Measurements from ENCODE around the gene ZNF212. TPM values are rescaled to one million over a fixed set of nuclear protein-coding genes. Genes with fewer than 3 reads are reported as not detected.
A peak's percentile ranks its signal among the peaks of the same experiment; 100 is the strongest.

Gene ZNF212
- total RNA-seq, 1 experiment from 2014 or later, result 18.6 TPM

- peak overlapping the region; percentile 81 for H3K4me3 Mint-ChIP-seq (ENCODE audit: unreplicated experiment)
- ChIA-PET POLR2A (interaction anchor here (0.5 to 1.4 kb wide), 6 partner anchors 12 to 136 kb away, joined by 3 to 16 read pairs (median 3); partner anchors contain the start of genes ZNF282 and ZNF783), CTCF (interaction anchor here (0.6 to 2.4 kb wide), 12 partner anchors 23 to 341 kb away, joined by 3 to 35 read pairs (median 7); partner anchors contain the start of genes ZNF282, ZNF398, ZNF777 and ZNF783)
- peak in 1 of 2 experiments; percentile 50 for DNase-seq
- no peak for TF ChIP-seq CTCF (IDR thresholded peaks at IDR 0.05; ENCODE audit: insufficient read depth in 1 of 2, low read depth in 1 of 2, low read length in 1 of 2, severe bottlenecking in 1 of 2, unreplicated experiment in 1 of 2)
- no peaks in the 10 kb centered on the region for H3K4me1 ChIP-seq
- H3K36me3 Mint-ChIP-seq (ENCODE audit: insufficient read depth, unreplicated experiment), result peaks cover 32% of the 10 kb centered on the region
- H3K27me3 ChIP-seq (replicated peaks; ENCODE audit: control insufficient read depth, insufficient read depth, low read length), result no peaks in the 10 kb centered on the region
- peak overlapping the region; percentile 76 for H3K4me3 ChIP-seq (ENCODE audit: low read depth, low read length)
- H3K27me3 Mint-ChIP-seq (ENCODE audit: insufficient read depth, unreplicated experiment), result no peaks in the 10 kb centered on the region
- H3K36me3 ChIP-seq (ENCODE audit: control insufficient read depth, insufficient read depth, low read length), result no peaks in the 10 kb centered on the region
- peaks cover 8% of the 10 kb centered on the region for H3K4me1 Mint-ChIP-seq (ENCODE audit: low read depth, unreplicated experiment)
- BruUV-seq (replicated peaks), result no TSS peak
- H3K9me3 ChIP-seq, result no peaks in the 10 kb centered on the region
- intact Hi-C loops (cut with micrococcal nuclease; ENCODE audit: unreplicated experiment), result loop anchor here (1.0 to 2.0 kb wide), 4 partner anchors 23 to 257 kb away; partner anchors contain the start of genes PDIA4, ZNF212, ZNF746 and ZNF783
- H3K27ac Mint-ChIP-seq (ENCODE audit: unreplicated experiment), result peak overlapping the region; percentile 69
- H3K9me3 Mint-ChIP-seq (ENCODE audit: unreplicated experiment), result no peaks in the 10 kb centered on the region
Observed at GRCh38 chr7:149285603-149286002, 46.2 kb downstream of the ZNF212 start.

GRCh38 chr7:149286811-149287400 is 47.5 kb downstream of the ZNF212 start:
- ChIA-PET POLR2A (no interaction called here), CTCF (no interaction called here)
- Histone ChIP-seq H3K27me3 (replicated peaks; ENCODE audit: control insufficient read depth, insufficient read depth, low read length) (no peaks in the 10 kb centered on the region), H3K36me3 (ENCODE audit: control insufficient read depth, insufficient read depth, low read length) (no peaks in the 10 kb centered on the region), H3K4me3 (ENCODE audit: low read depth, low read length) (no peak overlapping the region), H3K4me1 (no peaks in the 10 kb centered on the region), H3K9me3 (no peaks in the 10 kb centered on the region)
- no peak for DNase-seq
- H3K27me3 Mint-ChIP-seq (ENCODE audit: insufficient read depth, unreplicated experiment), result no peaks in the 10 kb centered on the region
- peaks cover 29% of the 10 kb centered on the region for H3K36me3 Mint-ChIP-seq (ENCODE audit: insufficient read depth, unreplicated experiment)
- no peaks in the 10 kb centered on the region for H3K9me3 Mint-ChIP-seq (ENCODE audit: unreplicated experiment)
- intact Hi-C loops (cut with micrococcal nuclease; ENCODE audit: unreplicated experiment), result no loop called here
- peaks cover 8% of the 10 kb centered on the region for H3K4me1 Mint-ChIP-seq (ENCODE audit: low read depth, unreplicated experiment)
- H3K27ac Mint-ChIP-seq (ENCODE audit: unreplicated experiment), result no peak overlapping the region
- BruUV-seq (replicated peaks), result no TSS peak
- TF ChIP-seq CTCF (IDR thresholded peaks at IDR 0.05; ENCODE audit: insufficient read depth in 1 of 2, low read depth in 1 of 2, low read length in 1 of 2, severe bottlenecking in 1 of 2, unreplicated experiment in 1 of 2), result no peak
- no peak overlapping the region for H3K4me3 Mint-ChIP-seq (ENCODE audit: unreplicated experiment)

GRCh38 chr7:149287622-149288021 is 48.2 kb downstream of the ZNF212 start:
- peaks cover 8% of the 10 kb centered on the region for H3K4me1 Mint-ChIP-seq (ENCODE audit: low read depth, unreplicated experiment)
- TF ChIP-seq CTCF (IDR thresholded peaks at IDR 0.05; ENCODE audit: insufficient read depth in 1 of 2, low read depth in 1 of 2, low read length in 1 of 2, severe bottlenecking in 1 of 2, unreplicated experiment in 1 of 2), result no peak
- CTCF ChIA-PET, result no interaction called here
- H3K4me1 ChIP-seq, result no peaks in the 10 kb centered on the region
- no peaks in the 10 kb centered on the region for H3K36me3 ChIP-seq (ENCODE audit: control insufficient read depth, insufficient read depth, low read length)
- H3K27me3 Mint-ChIP-seq (ENCODE audit: insufficient read depth, unreplicated experiment), result no peaks in the 10 kb centered on the region
- no peaks in the 10 kb centered on the region for H3K9me3 ChIP-seq
- H3K4me3 Mint-ChIP-seq (ENCODE audit: unreplicated experiment), result no peak overlapping the region
- H3K9me3 Mint-ChIP-seq (ENCODE audit: unreplicated experiment), result no peaks in the 10 kb centered on the region
- intact Hi-C loops (cut with micrococcal nuclease; ENCODE audit: unreplicated experiment), result no loop called here
- H3K27me3 ChIP-seq (replicated peaks; ENCODE audit: control insufficient read depth, insufficient read depth, low read length), result no peaks in the 10 kb centered on the region
- no peak for DNase-seq
- BruUV-seq (replicated peaks), result no TSS peak
- H3K27ac Mint-ChIP-seq (ENCODE audit: unreplicated experiment), result no peak overlapping the region
- POLR2A ChIA-PET, result no interaction called here
- no peak overlapping the region for H3K4me3 ChIP-seq (ENCODE audit: low read depth, low read length)
- peaks cover 22% of the 10 kb centered on the region for H3K36me3 Mint-ChIP-seq (ENCODE audit: insufficient read depth, unreplicated experiment)
